ENCODE data around the gene ANKS1B.

DNA sequence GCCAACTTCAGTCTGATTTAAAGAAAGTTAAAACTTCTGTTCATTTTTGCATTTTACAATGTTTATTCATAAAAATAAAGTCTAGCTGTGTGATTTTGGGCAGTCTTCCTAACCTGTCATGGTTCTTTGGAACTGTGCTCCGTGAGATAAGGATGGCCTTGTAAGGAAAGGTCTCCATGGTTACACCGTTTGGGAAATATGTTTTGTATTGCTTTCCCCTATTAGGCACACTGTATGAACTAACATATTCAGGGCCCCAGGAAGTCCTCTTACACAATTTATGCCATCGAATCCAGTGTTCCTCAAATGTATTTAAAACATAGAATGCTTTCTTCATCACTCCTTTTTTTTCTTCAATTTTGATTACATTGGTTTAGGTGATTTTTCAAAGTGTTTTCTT is 1285.2 kb downstream of the ANKS1B start:
- TF ChIP-seq, protein P1, sequence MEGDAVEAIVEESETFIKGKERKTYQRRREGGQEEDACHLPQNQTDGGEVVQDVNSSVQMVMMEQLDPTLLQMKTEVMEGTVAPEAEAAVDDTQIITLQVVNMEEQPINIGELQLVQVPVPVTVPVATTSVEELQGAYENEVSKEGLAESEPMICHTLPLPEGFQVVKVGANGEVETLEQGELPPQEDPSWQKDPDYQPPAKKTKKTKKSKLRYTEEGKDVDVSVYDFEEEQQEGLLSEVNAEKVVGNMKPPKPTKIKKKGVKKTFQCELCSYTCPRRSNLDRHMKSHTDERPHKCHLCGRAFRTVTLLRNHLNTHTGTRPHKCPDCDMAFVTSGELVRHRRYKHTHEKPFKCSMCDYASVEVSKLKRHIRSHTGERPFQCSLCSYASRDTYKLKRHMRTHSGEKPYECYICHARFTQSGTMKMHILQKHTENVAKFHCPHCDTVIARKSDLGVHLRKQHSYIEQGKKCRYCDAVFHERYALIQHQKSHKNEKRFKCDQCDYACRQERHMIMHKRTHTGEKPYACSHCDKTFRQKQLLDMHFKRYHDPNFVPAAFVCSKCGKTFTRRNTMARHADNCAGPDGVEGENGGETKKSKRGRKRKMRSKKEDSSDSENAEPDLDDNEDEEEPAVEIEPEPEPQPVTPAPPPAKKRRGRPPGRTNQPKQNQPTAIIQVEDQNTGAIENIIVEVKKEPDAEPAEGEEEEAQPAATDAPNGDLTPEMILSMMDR (IDR thresholded peaks at IDR 0.05; ENCODE audit: low read length): no peak
- no peak for TF ChIP-seq EZH2 (IDR thresholded peaks at IDR 0.05; ENCODE audit: borderline replicate concordance, low read length)

Data from OCI-LY1 (cell line).